Measurements from ENCODE around the gene UFL1. TPM values are rescaled to one million over a fixed set of nuclear protein-coding genes. Genes with fewer than 3 reads are reported as not detected.
A peak's percentile ranks its signal among the peaks of the same experiment; 100 is the strongest.

Gene UFL1
- total and polyA plus RNA-seq, 2 of the 8 experiments (the other 6 are each of a cell fraction or from before 2014, with no cell fraction given) = 2.2 to 10.2 TPM

DNA sequence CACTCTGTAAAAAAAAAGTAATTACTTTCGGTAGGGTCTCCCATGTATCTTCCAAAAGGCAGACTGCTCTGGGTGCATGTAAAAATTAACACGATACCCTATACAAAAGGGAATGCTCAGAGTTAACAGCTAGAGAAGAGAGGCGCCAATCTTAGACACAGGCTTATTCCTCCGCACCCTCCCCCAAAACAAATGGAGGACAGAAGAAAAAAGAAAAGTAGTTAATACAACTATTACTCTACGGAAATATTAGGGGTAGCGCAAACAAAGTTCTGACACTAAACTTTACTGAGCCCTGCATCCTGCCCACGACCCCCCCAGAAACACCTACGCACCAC is 331 bp upstream of the UFL1 start:
- H4K8ac ChIP-seq (ENCODE audit: extremely low read depth, insufficient read depth, low read length) = no peak overlapping the region
- no peak for TF ChIP-seq BCL11A (IDR thresholded peaks at IDR 0.05; ENCODE audit: low read depth in 2 of 2, low read length in 2 of 2)
- no peak for TF ChIP-seq SUZ12 (IDR thresholded peaks at IDR 0.05; ENCODE audit: low read length)
- no peak for TF ChIP-seq RBBP5 (IDR thresholded peaks at IDR 0.05; ENCODE audit: borderline replicate concordance, low read depth, low read length)
- TF ChIP-seq JUND (IDR thresholded peaks at IDR 0.05; ENCODE audit: low read length) = no peak
- TF ChIP-seq GABPA (IDR thresholded peaks at IDR 0.05; ENCODE audit: borderline replicate concordance, insufficient read depth, low read length) = no peak
- no peak for TF ChIP-seq CBX5 (IDR thresholded peaks at IDR 0.05; ENCODE audit: low read depth, low read length)
- no peak for TF ChIP-seq RXRA (IDR thresholded peaks at IDR 0.05; ENCODE audit: insufficient read depth, low read depth, low read length)
- TF ChIP-seq TEAD4 (IDR thresholded peaks at IDR 0.05; ENCODE audit: low read depth, low read length) = no peak
- TF ChIP-seq CHD2 (IDR thresholded peaks at IDR 0.05; ENCODE audit: low read length) = no peak
- no peak for TF ChIP-seq TCF12 (IDR thresholded peaks at IDR 0.05; ENCODE audit: low read depth, low read length)

More for the DNA sequence above, 331 bp upstream of the UFL1 start:
- Histone ChIP-seq H2BK120ac (replicated peaks; ENCODE audit: low read depth, low read length) (peak overlapping the region; percentile 29), H3K4ac (replicated peaks; ENCODE audit: insufficient read length, low read depth, low read length) (peak overlapping the region; percentile 57), H4K20me1 (replicated peaks in 1 of 2; ENCODE audit: control insufficient read depth in 1 of 2, insufficient read depth in 2 of 2, low read length in 2 of 2) (no peaks in the 10 kb centered on the region), H2BK15ac (ENCODE audit: low read length) (no peak overlapping the region), H2BK12ac (ENCODE audit: low read depth, low read length) (no peak overlapping the region), H3K23ac (ENCODE audit: insufficient read length) (no peak overlapping the region), H3K9ac (replicated peaks in 1 of 4; ENCODE audit: extremely low read depth in 1 of 4, low read depth in 3 of 4, low read length in 3 of 4) (peak overlapping the region; percentile 77 to 97 (median 89)), H3K18ac (ENCODE audit: extremely low read depth, low read length) (peak overlapping the region; percentile 6; the same call in 1 of the 2 replicates), H3K4me2 (ENCODE audit: insufficient read depth in 1 of 2, low read depth in 2 of 2, low read length in 2 of 2) (peak overlapping the region; percentile 79 to 83), H3K27ac (ENCODE audit: low read depth, low read length) (peak overlapping the region; percentile 89), H2BK20ac (ENCODE audit: low read length) (no peak overlapping the region), H3K79me2 (ENCODE audit: control insufficient read depth in 1 of 2, insufficient read depth in 2 of 2, low read length in 2 of 2) (peaks cover 0 to 14% of the 10 kb centered on the region in 2 experiments; a peak in 2 of 4 replicates), H3K56ac (replicated peaks; ENCODE audit: insufficient read length, low read depth, low read length) (peak overlapping the region; percentile 86), H3K9me3 (ENCODE audit: insufficient read depth in 2 of 2, low read depth in 1 of 2, low read length in 1 of 2) (no peaks in the 10 kb centered on the region), H4K91ac (replicated peaks; ENCODE audit: insufficient read length, low read length) (no peak overlapping the region), H3K14ac (ENCODE audit: insufficient read length) (no peak overlapping the region), H3K4me1 (replicated peaks in 1 of 4; ENCODE audit: control insufficient read depth in 3 of 4, insufficient read depth in 4 of 4, low read length in 3 of 4) (peaks cover 0 to 7% (median 2%) of the 10 kb centered on the region in 4 experiments; a peak in 2 of 7 replicates), H2AFZ (ENCODE audit: low read length) (no peak overlapping the region; the same call in 1 of the 2 replicates), H4K5ac (ENCODE audit: insufficient read length, low read depth, low read length) (peak overlapping the region; percentile 86), H3K4me3 (ENCODE audit: extremely low read depth in 1 of 4, insufficient read depth in 2 of 4, low read depth in 3 of 4, low read length in 4 of 4) (peak overlapping the region; percentile 78 to 96 (median 90)), H3K23me2 (ENCODE audit: low read depth, low read length) (no peaks in the 10 kb centered on the region; the same call in 1 of the 2 replicates), H3K36me3 (ENCODE audit: control insufficient read depth in 2 of 4, insufficient read depth in 4 of 4, low read length in 3 of 4) (peaks cover 0 to 6% (median 1%) of the 10 kb centered on the region in 4 experiments; a peak in 3 of 8 replicates), H2AK5ac (ENCODE audit: low read depth, low read length) (no peak overlapping the region), H3K79me1 (ENCODE audit: low read depth, low read length) (no peaks in the 10 kb centered on the region), H3K27me3 (replicated peaks in 1 of 4; ENCODE audit: control insufficient read depth in 3 of 4, extremely low read depth in 1 of 4, insufficient read depth in 3 of 4, low read length in 3 of 4) (no peaks in the 10 kb centered on the region), H2BK5ac (ENCODE audit: low read depth, low read length) (peak overlapping the region; percentile 74; the same call in 1 of the 2 replicates)
- CTCF ChIA-PET (ENCODE audit: partially characterized antibody) = interaction anchor here (0.7 kb wide), 1 partner anchor 626 kb away, joined by 3 read pairs; no protein-coding TSS in a partner anchor
- FAIRE-seq = no peak
- POLR2A ChIA-PET (ENCODE audit: partially characterized antibody) = interaction anchor here (0.9 to 1.8 kb wide), 3 partner anchors 10 to 390 kb away, joined by 3 to 5 read pairs (median 3); no protein-coding TSS in a partner anchor
- no peak for DNase-seq (ENCODE audit: low read depth in 1 of 2, low spot score in 2 of 2)
- 2% methylated on average over 8 of the region's 8 CpGs; no CpG with 5 or more reads in 1 of the 2 experiments for WGBS, 2 experiments (ENCODE audit: extremely low coverage in 1 of 2, insufficient coverage in 1 of 2, insufficient read length in 1 of 2, insufficient replicate concordance in 2 of 2, low coverage in 1 of 2, low lambda C conversion rate in 2 of 2, missing lambda C conversion rate in 1 of 2)

All from H1 (cell line).